Body of pancreas (tissue), 4 donors: Measurements from ENCODE around the gene CLEC3B.

Experiments used
- POLR2A ChIP-seq, 3 donors: fragments of 450-650 bp; IDR thresholded peaks; one replicate each; pipeline ENCODE4 v1.6.1; 2016; ENCODE audit warnings: antibody characterized with exemption in 3 of 3, mild to moderate bottlenecking in 2 of 3
- TF ChIP-seq, protein P1 (sequence below), 7 experiments: fragments of 450-650 bp in 4 of 7; fragments of 200-600 bp in 3 of 7; sonication (generic) in 3 of 7; IDR thresholded peaks; one replicate each; pipeline ENCODE4 v1.5.1; 2016 to 2019; ENCODE audit warnings: antibody characterized with exemption in 7 of 7

DNA sequence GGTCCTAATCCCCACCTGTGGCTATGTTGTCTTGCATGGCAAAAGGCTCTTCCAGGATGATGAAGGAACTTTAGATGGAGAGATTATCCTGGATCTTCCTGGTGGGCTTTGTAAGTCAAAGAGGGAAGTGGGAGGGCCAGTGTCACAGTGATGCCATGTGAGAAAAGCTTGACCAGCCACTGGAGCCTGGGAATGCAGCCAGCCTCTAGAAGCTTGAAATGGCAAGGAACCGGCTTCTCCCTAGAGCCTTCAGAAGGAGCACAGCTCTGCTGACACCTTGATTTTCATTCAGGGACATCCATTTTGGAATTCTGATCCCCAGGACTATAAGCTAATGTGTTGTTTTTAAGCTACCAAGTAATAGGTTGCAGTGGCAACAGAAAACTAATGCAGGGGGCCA is 58.3 kb downstream of the CLEC3B start:
- TF ChIP-seq, protein P1, sequence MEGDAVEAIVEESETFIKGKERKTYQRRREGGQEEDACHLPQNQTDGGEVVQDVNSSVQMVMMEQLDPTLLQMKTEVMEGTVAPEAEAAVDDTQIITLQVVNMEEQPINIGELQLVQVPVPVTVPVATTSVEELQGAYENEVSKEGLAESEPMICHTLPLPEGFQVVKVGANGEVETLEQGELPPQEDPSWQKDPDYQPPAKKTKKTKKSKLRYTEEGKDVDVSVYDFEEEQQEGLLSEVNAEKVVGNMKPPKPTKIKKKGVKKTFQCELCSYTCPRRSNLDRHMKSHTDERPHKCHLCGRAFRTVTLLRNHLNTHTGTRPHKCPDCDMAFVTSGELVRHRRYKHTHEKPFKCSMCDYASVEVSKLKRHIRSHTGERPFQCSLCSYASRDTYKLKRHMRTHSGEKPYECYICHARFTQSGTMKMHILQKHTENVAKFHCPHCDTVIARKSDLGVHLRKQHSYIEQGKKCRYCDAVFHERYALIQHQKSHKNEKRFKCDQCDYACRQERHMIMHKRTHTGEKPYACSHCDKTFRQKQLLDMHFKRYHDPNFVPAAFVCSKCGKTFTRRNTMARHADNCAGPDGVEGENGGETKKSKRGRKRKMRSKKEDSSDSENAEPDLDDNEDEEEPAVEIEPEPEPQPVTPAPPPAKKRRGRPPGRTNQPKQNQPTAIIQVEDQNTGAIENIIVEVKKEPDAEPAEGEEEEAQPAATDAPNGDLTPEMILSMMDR (IDR thresholded peaks at IDR 0.05), result no peak
- TF ChIP-seq POLR2A (IDR thresholded peaks at IDR 0.05), result no peak
